Omental fat pad (tissue), 4 donors: Measurements from ENCODE around the gene CTH. TPM values are rescaled to one million over a fixed set of nuclear protein-coding genes. Genes with fewer than 3 reads are reported as not detected.

Experiments used
- ATAC-seq: fragments of 150-250 bp; one replicate; pipeline ENCODE4 v1.9.1; 2016; ENCODE audit warnings: mild to moderate bottlenecking, moderate library complexity; ENCODE audit not compliant: low FRiP score
- DNase-seq: peaks from one replicate; pipeline ENCODE4 v3.0.0-alpha.2; 2019; ENCODE audit warnings: low spot score
- small RNA-seq: library from RNA; depleted of rRNA; stranded (forward); fragments of <200 nt; gene quantifications from one replicate; pipeline ENCODE3, GENCODE V24; 2016
- total RNA-seq, 4 donors: library from RNA; depleted of rRNA; stranded (reverse); fragments of >200 nt; gene quantifications; one replicate each; pipeline ENCODE4 v1.1.0, GENCODE V29; 2016
- TF ChIP-seq, protein P1 (sequence below), 3 donors: fragments of 450-650 bp; IDR thresholded peaks; one replicate each; pipeline ENCODE4 v1.5.1; 2016 to 2017; ENCODE audit warnings: antibody characterized with exemption in 3 of 3, mild to moderate bottlenecking in 3 of 3, moderate library complexity in 2 of 3

Gene CTH
- total RNA-seq, 4 donors from 2014 or later, result 4.9 to 13.3 (median 6.6) TPM

DNA sequence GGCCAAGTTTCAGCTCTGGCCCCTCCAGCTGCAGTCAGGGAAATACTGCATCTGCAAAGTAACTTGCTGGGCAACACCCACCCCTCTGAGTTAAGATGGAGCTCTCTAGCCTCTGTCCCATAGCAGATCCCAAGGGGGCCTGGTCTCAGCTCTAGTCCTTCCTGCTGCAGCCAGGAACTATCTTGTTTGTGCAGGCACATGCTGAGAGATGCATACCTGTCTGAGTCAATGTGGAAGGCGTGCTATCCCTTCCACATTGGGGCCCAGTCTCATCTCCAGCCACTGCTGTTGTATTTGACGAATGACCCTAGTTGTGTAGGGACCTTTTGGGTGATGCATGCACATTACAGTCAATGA, 76.4 kb downstream of the CTH start:
- TF ChIP-seq, protein P1, sequence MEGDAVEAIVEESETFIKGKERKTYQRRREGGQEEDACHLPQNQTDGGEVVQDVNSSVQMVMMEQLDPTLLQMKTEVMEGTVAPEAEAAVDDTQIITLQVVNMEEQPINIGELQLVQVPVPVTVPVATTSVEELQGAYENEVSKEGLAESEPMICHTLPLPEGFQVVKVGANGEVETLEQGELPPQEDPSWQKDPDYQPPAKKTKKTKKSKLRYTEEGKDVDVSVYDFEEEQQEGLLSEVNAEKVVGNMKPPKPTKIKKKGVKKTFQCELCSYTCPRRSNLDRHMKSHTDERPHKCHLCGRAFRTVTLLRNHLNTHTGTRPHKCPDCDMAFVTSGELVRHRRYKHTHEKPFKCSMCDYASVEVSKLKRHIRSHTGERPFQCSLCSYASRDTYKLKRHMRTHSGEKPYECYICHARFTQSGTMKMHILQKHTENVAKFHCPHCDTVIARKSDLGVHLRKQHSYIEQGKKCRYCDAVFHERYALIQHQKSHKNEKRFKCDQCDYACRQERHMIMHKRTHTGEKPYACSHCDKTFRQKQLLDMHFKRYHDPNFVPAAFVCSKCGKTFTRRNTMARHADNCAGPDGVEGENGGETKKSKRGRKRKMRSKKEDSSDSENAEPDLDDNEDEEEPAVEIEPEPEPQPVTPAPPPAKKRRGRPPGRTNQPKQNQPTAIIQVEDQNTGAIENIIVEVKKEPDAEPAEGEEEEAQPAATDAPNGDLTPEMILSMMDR (IDR thresholded peaks at IDR 0.05), result no peak
- ATAC-seq (peak; percentile 17), DNase-seq (no peak)

DNA sequence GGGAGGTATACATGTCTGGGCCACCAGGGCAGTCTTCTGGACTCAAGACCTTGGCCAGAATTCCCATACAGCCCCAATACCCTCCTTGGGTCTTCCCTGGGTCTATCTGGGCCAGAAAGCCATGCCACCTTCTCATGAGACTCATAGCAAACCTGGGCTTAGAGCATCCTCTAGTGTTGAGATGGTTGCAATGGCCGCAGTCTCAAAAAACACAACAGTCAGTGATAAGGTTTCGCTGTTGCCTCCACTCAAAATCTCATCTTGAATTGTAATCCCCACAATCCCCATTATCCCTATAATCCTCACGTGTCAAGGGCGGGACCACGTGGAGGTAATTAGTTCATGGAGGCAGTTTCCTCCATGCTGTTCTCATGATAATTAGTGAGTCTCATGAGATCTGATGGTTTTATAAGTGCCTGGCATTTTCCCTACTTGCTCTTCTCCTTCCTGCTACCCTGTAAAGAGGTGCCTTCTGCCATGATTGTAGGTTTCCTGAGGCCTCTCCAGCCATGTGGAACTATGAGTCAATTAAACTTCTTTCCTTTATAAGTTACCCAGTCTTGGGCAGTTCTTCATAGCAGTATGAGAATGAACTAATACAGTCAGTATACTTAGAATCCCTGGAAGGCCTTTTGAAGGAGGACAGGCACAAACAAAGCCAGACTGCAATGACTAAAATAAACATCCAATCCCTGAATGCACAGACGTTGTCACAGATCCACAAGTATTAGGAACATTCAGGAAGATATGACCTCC, 77.0 kb downstream of the CTH start:
- ATAC-seq, result no peak
- TF ChIP-seq, protein P1 (IDR thresholded peaks at IDR 0.05), result no peak
- no peak for DNase-seq

Small RNAs within 50 kb of the gene (small RNA-seq; reads per million reads assigned to genes)
- not detected for gene RF00017

Other genes with a start within 250 kb of the CTH start
- gene LRRC40, start 205.7 kb upstream of the CTH start, total RNA-seq, result 10 to 100 TPM; 10.9 to 19.7 (median 13.3) TPM
- gene SRSF11, start 189.9 kb upstream of the CTH start, total RNA-seq, result 100 to 1,000 TPM; 143 to 240 (median 167) TPM
- gene ANKRD13C, start 56.5 kb upstream of the CTH start, total RNA-seq, result 10 to 100 TPM; 19.5 to 29.0 (median 22.5) TPM